Panc1 (cell line): ENCODE data around the gene TERB1.

Source experiments
- CTCF ChIP-seq: fragments of 450-650 bp; IDR thresholded peaks from 2 replicates; pipeline ENCODE4 v1.5.1; 2017; ENCODE audit warnings: mild to moderate bottlenecking
- POLR2AphosphoS5 ChIP-seq: IDR thresholded peaks from 2 replicates; pipeline ENCODE4 v1.6.1; 2012; ENCODE audit warnings: mild to moderate bottlenecking, low read depth, low read length, moderate library complexity
- REST ChIP-seq, 2 experiments: IDR thresholded peaks; 2 replicates each; pipeline ENCODE4 v1.6.1; 2011 to 2012; ENCODE audit warnings: low read depth in 2 of 2, control low read depth in 1 of 2, low read length in 1 of 2, mild to moderate bottlenecking in 1 of 2, moderate library complexity in 1 of 2; ENCODE audit not compliant: insufficient read depth in 1 of 2
- SIN3A ChIP-seq: IDR thresholded peaks from 2 replicates; pipeline ENCODE4 v1.6.1; 2012; ENCODE audit warnings: low read depth, mild to moderate bottlenecking, low read length, moderate library complexity, borderline replicate concordance; ENCODE audit not compliant: insufficient read depth
- TCF7L2 ChIP-seq: IDR thresholded peaks from 2 replicates; pipeline ENCODE4 v1.6.1; 2011; ENCODE audit warnings: mild to moderate bottlenecking, low read depth, low read length, inconsistent platforms

- TF ChIP-seq CTCF (no peak), SIN3A (no peak), POLR2AphosphoS5 (no peak), REST (IDR thresholded peaks at IDR 0.05; ENCODE audit: insufficient read depth in 1 of 2, low read depth in 2 of 2, low read length in 1 of 2) (no peak), TCF7L2 (no peak)
These were observed 44.9 kb upstream of the TERB1 start for GRCh38 chr16:66846266-66846665.
